GM19395 (cell line): ENCODE results near the gene INPP5A.
"Not testable (repeated sequence)": the region's sequence is repeated elsewhere in the genome, so short reads cannot be mapped to it uniquely, and the experiment has no call there.

Experiments
- ATAC-seq: cut with Tn5 transposase; IDR thresholded peaks from one replicate; pipeline ENCODE4 v1.9.1; 2021; ENCODE audit warnings: mild to moderate bottlenecking, moderate library complexity; ENCODE audit not compliant: unreplicated experiment

Gene INPP5A

GRCh38 chr10:132770061-132771021 is 232.8 kb downstream of the INPP5A start:
- no peak for ATAC-seq

GRCh38 chr10:132772816-132773215 is 235.2 kb downstream of the INPP5A start:
- ATAC-seq = not testable (repeated sequence)

- ATAC-seq = no peak
These were observed 236.8 kb downstream of the INPP5A start for GRCh38 chr10:132774181-132774901.

GRCh38 chr10:132774902-132775863 is 237.6 kb downstream of the INPP5A start:
- no peak for ATAC-seq

GRCh38 chr10:132776186-132776585 is 238.6 kb downstream of the INPP5A start:
- no peak for ATAC-seq

GRCh38 chr10:132776821-132777220 is 239.2 kb downstream of the INPP5A start:
- ATAC-seq = no peak

GRCh38 chr10:132777441-132777840 is 239.9 kb downstream of the INPP5A start:
- ATAC-seq = no peak

GRCh38 chr10:132779549-132780294 is 242.1 kb downstream of the INPP5A start:
- ATAC-seq = no peak

- no peak for ATAC-seq
These were observed 242.8 kb downstream of the INPP5A start for GRCh38 chr10:132780356-132780755.

- no peak for ATAC-seq
These were observed 244.0 kb downstream of the INPP5A start for GRCh38 chr10:132781556-132781955.

- no peak for ATAC-seq
These were observed 245.8 kb downstream of the INPP5A start for GRCh38 chr10:132783165-132783939.

GRCh38 chr10:132783940-132784865 is 246.6 kb downstream of the INPP5A start:
- no peak for ATAC-seq

GRCh38 chr10:132784866-132785722 is 247.5 kb downstream of the INPP5A start:
- ATAC-seq = no peak

GRCh38 chr10:132785723-132786475 is 248.3 kb downstream of the INPP5A start, which contains the start of gene NKX6-2:
TSS of gene NKX6-2 (minus strand) at chr10:132786147. CDS start at chr10:132785948, 199 bp downstream.
- ATAC-seq = no peak

GRCh38 chr10:132786476-132786883 is 248.9 kb downstream of the INPP5A start:
- ATAC-seq = no peak

GRCh38 chr10:132786884-132787494 is 249.4 kb downstream of the INPP5A start:
- ATAC-seq = no peak
